Ecto neural progenitor cell (in vitro differentiated cells): ENCODE results near the gene ASAP2.
"Not testable (repeated sequence)": the region's sequence is repeated elsewhere in the genome, so short reads cannot be mapped to it uniquely, and the experiment has no call there.

Source experiments
- DNase-seq: peaks from one replicate; pipeline ENCODE4 v3.0.0-alpha.2; 2018; ENCODE audit warnings: low spot score

ASAP2 gene

GRCh38 chr2:9251154-9252001 is 44.8 kb downstream of the ASAP2 start:
- DNase-seq, result no peak

- DNase-seq, result no peak
Observed at GRCh38 chr2:9252002-9252357, 45.4 kb downstream of the ASAP2 start.

GRCh38 chr2:9255416-9255815 is 48.8 kb downstream of the ASAP2 start:
- DNase-seq, result no peak

GRCh38 chr2:9256147-9256546 is 49.5 kb downstream of the ASAP2 start:
- DNase-seq, result no peak

GRCh38 chr2:9256570-9257043 is 50.0 kb downstream of the ASAP2 start:
- DNase-seq, result no peak

GRCh38 chr2:9258501-9258900 is 51.9 kb downstream of the ASAP2 start:
- no peak for DNase-seq

GRCh38 chr2:9258953-9259399 is 52.4 kb downstream of the ASAP2 start:
- no peak for DNase-seq

GRCh38 chr2:9260464-9260918 is 53.9 kb downstream of the ASAP2 start:
- DNase-seq, result no peak

GRCh38 chr2:9261231-9261883 is 54.7 kb downstream of the ASAP2 start:
- DNase-seq, result no peak

GRCh38 chr2:9262671-9263171 is 56.1 kb downstream of the ASAP2 start:
- DNase-seq, result no peak

GRCh38 chr2:9263428-9263827 is 56.8 kb downstream of the ASAP2 start:
- no peak for DNase-seq

GRCh38 chr2:9264301-9264700 is 57.7 kb downstream of the ASAP2 start:
- no peak for DNase-seq

GRCh38 chr2:9266711-9267110 is 60.1 kb downstream of the ASAP2 start:
- DNase-seq, result no peak

GRCh38 chr2:9267286-9267685 is 60.7 kb downstream of the ASAP2 start:
- DNase-seq, result not testable (repeated sequence)

- no peak for DNase-seq
Observed at GRCh38 chr2:9268301-9269080, 61.9 kb downstream of the ASAP2 start.

GRCh38 chr2:9269295-9269694 is 62.7 kb downstream of the ASAP2 start:
- DNase-seq, result no peak

- no peak for DNase-seq
Observed at GRCh38 chr2:9269695-9270360, 63.2 kb downstream of the ASAP2 start.

GRCh38 chr2:9271091-9271490 is 64.5 kb downstream of the ASAP2 start:
- no peak for DNase-seq

GRCh38 chr2:9271691-9272090 is 65.1 kb downstream of the ASAP2 start:
- DNase-seq, result no peak

GRCh38 chr2:9273486-9274130 is 67.0 kb downstream of the ASAP2 start:
- DNase-seq, result no peak

- no peak for DNase-seq
Observed at GRCh38 chr2:9274701-9275343, 68.2 kb downstream of the ASAP2 start.
